Right lobe of liver (tissue), 6 donors: ENCODE data around the gene CEP126. TPM values are rescaled to one million over a fixed set of nuclear protein-coding genes. Genes with fewer than 3 reads are reported as not detected.

Experiments
- ATAC-seq, 4 donors: fragments of 200-7000 bp; cut with Tn5 transposase; one replicate each; pipeline ENCODE4 v1.9.1; 2020; ENCODE audit warnings: mild to moderate bottlenecking in 4 of 4, moderate library complexity in 4 of 4
- DNase-seq, 3 donors: peaks; one replicate each; pipeline ENCODE4 v3.0.0-alpha.2; 2020
- H3K27ac ChIP-seq, 3 donors: fragments of 200-600 bp; one replicate each; pipeline ENCODE4 v1.8.0; 2022
- H3K27me3 ChIP-seq, 2 donors: fragments of 200-600 bp; one replicate each; pipeline ENCODE4 v1.8.0; 2022
- H3K36me3 ChIP-seq, 4 donors: fragments of 200-600 bp; sonication (generic) in 1 of 4; one replicate each; pipeline versions ENCODE4 v1.5.1 to v1.8.0; 2017 to 2022; ENCODE audit warnings: control low read depth in 1 of 4
- H3K4me1 ChIP-seq, 4 donors: fragments of 200-600 bp; sonication (generic) in 1 of 4; one replicate each; pipeline versions ENCODE4 v1.5.1 to v1.8.0; 2017 to 2022; ENCODE audit warnings: control low read depth in 1 of 4
- H3K4me3 ChIP-seq, 3 donors: fragments of 200-600 bp; one replicate each; pipeline ENCODE4 v1.8.0; 2022
- H3K9me3 ChIP-seq, 4 donors: fragments of 200-600 bp; sonication (generic) in 1 of 4; one replicate each; pipeline versions ENCODE4 v1.5.1 to v1.8.0; 2017 to 2022; ENCODE audit warnings: control low read depth in 1 of 4
- POLR2A ChIP-seq: fragments of 450-650 bp; IDR thresholded peaks from one replicate; pipeline ENCODE4 v1.6.1; 2017; ENCODE audit warnings: antibody characterized with exemption, mild to moderate bottlenecking
- WGBS: methylation state at CpG from one replicate; pipeline ENCODE4 v1.1.6; 2018; ENCODE audit warnings: low coverage, low lambda C conversion rate; ENCODE audit not compliant: insufficient coverage; ENCODE audit errors: missing lambda C conversion rate; 5-methylcytosine and 5-hydroxymethylcytosine counted together
- intact Hi-C, 2 donors: fragments of 100-400 bp; cut with DNase I; formaldehyde crosslinking; loops; one replicate each; pipeline versions ENCODE4 v1.11.2 to v1.14.1; 2022
- total RNA-seq, 6 experiments: library from RNA; depleted of rRNA in 2 of 6; stranded (reverse); fragments of >200 nt in 2 of 6; fragmentation: NEBNext Ultra II Directional in 3 of 6; extraction: Animal tissue kit (Norgen Biotek cat#: 25700) in 3 of 6; gene quantifications; one replicate each; pipeline versions ENCODE4 v1.1.0 to v1.2.4, GENCODE V29; 2016 to 2023
- TF ChIP-seq, protein P1 (sequence below), 4 donors: fragments of 200-600 bp in 3 of 4; fragments of 450-650 bp in 1 of 4; IDR thresholded peaks; one replicate each; pipeline versions ENCODE4 v1.5.1 to v1.8.0; 2016 to 2022; ENCODE audit warnings: antibody characterized with exemption in 4 of 4, mild to moderate bottlenecking in 2 of 4
- donor health status: DM: no; HTN: yes; CAD: no.
- donor health status: DM: no; HTN: no; CAD: no.
- donor health status: DM: no; HTN: no; CAD: no.
- donor health status: DM: no; HTN: yes; CAD: no.
- donor health status: DM: no; HTN: yes; CAD: no.

The CEP126 gene
- total RNA-seq, 6 experiments from 2014 or later: 0.04 to 0.49 (median 0.12) TPM

DNA sequence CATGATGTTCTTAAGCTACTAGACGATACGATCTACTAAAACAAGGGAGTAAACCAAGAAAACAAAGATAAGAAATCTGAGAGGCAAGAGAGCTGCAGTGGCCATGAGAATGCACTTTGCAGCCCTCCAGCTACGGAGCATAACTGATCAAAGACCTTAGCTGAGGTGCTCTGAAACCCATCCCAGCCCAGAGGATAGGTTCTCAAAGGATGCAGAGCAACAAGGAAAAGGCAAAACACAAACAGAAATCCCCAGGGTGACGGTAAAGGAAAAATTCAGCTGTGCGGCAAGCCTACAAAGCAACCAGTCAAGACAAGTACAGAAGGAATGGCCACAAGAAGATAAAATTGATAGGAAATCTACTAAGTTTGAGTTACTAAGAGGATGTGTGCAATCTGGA, 99.9 kb downstream of the CEP126 start:
- Histone ChIP-seq H3K9me3 (no peaks in the 10 kb centered on the region), H3K4me3 (no peak overlapping the region), H3K27me3 (no peaks in the 10 kb centered on the region), H3K4me1 (no peaks in the 10 kb centered on the region), H3K27ac (no peak overlapping the region), H3K36me3 (no peaks in the 10 kb centered on the region)
- DNase-seq (no peak), ATAC-seq (no peak)
- TF ChIP-seq POLR2A: no peak
- TF ChIP-seq, protein P1, sequence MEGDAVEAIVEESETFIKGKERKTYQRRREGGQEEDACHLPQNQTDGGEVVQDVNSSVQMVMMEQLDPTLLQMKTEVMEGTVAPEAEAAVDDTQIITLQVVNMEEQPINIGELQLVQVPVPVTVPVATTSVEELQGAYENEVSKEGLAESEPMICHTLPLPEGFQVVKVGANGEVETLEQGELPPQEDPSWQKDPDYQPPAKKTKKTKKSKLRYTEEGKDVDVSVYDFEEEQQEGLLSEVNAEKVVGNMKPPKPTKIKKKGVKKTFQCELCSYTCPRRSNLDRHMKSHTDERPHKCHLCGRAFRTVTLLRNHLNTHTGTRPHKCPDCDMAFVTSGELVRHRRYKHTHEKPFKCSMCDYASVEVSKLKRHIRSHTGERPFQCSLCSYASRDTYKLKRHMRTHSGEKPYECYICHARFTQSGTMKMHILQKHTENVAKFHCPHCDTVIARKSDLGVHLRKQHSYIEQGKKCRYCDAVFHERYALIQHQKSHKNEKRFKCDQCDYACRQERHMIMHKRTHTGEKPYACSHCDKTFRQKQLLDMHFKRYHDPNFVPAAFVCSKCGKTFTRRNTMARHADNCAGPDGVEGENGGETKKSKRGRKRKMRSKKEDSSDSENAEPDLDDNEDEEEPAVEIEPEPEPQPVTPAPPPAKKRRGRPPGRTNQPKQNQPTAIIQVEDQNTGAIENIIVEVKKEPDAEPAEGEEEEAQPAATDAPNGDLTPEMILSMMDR (IDR thresholded peaks at IDR 0.05): no peak
- 85% methylated on average over 4 of the region's 5 CpGs for WGBS
- intact Hi-C loops: no loop called here

DNA sequence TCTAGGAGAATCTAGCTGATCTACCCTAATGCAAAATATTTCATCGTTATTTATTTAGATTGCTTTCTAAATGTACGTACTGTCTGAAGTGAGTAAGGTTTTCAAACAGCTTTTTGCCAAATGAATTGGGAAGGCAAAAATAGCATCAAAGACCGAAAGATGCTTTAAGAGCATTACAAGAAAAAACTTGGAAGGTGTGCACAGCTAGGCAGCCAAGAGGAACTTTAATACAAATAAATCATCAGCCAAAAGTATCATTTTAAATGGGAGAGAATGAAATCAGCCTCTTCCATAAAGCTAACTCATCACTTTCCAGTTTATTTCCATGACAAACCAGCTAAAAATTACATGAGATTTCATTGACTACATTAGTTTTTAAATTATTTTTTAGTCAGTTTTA, 102.2 kb downstream of the CEP126 start:
- H3K36me3 ChIP-seq: no peaks in the 10 kb centered on the region

DNA sequence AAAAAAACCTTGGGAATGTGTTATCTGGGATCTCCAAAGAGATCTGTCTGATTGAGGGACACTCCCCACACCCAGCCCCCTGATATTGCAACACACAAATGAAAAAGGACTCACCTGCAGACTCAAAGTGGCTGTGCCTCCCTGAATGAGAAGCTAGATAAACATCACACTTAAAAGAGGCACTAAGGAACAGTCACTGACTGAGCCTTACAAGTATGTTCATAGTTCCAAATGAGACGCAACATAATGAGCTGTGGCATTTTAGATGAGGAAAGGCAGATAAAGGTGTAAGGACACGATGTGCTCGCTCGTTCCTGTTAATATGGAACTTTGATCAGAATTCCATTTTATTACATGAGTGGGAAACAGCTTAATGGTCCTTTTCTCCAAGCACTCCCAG, 111.4 kb downstream of the CEP126 start:
- Histone ChIP-seq H3K9me3 (no peaks in the 10 kb centered on the region), H3K27ac (no peak overlapping the region), H3K4me1 (no peaks in the 10 kb centered on the region), H3K4me3 (no peak overlapping the region), H3K27me3 (no peaks in the 10 kb centered on the region), H3K36me3 (no peaks in the 10 kb centered on the region)
- TF ChIP-seq POLR2A: no peak
- TF ChIP-seq, protein P1 (IDR thresholded peaks at IDR 0.05): no peak
- ATAC-seq: no peak
- intact Hi-C loops: no loop called here
- DNase-seq: no peak
- 21% methylated on average over 3 of the region's 4 CpGs for WGBS

More for the DNA sequence above, 102.2 kb downstream of the CEP126 start:
- Histone ChIP-seq H3K4me1 (no peaks in the 10 kb centered on the region), H3K4me3 (no peak overlapping the region), H3K27me3 (no peaks in the 10 kb centered on the region), H3K9me3 (no peaks in the 10 kb centered on the region), H3K27ac (no peak overlapping the region)
- 72% methylated on average over 3 of the region's 3 CpGs for WGBS
- intact Hi-C loops: no loop called here
- DNase-seq: no peak
- ATAC-seq: no peak
- no peak for TF ChIP-seq POLR2A
- TF ChIP-seq, protein P1 (IDR thresholded peaks at IDR 0.05): no peak

DNA sequence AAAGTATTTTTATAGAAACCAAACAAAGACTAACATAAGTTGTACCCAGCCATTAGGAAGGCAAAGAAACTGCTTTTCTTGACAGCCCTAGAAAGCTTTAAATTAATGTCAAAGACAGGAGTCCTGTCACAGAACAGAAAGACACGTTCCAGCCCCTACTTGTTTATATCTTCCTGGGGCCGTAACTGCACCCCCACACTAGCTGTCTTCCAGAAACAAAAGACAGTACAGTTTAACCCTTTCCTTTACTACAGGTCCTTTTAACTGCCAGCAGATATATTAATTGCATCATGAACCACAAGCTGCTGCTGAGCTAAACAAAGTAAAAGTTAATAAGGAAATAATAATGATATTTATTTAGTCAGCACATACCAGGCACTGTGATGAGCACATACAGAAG, 112.1 kb downstream of the CEP126 start:
- Histone ChIP-seq H3K27me3 (no peaks in the 10 kb centered on the region), H3K4me3 (no peak overlapping the region), H3K36me3 (no peaks in the 10 kb centered on the region), H3K27ac (no peak overlapping the region), H3K9me3 (no peaks in the 10 kb centered on the region), H3K4me1 (no peaks in the 10 kb centered on the region)
- TF ChIP-seq, protein P1 (IDR thresholded peaks at IDR 0.05): no peak
- no peak for TF ChIP-seq POLR2A
- 9% methylated on average over 2 of the region's 2 CpGs for WGBS
- ATAC-seq: no peak
- intact Hi-C loops: no loop called here
- no peak for DNase-seq

DNA sequence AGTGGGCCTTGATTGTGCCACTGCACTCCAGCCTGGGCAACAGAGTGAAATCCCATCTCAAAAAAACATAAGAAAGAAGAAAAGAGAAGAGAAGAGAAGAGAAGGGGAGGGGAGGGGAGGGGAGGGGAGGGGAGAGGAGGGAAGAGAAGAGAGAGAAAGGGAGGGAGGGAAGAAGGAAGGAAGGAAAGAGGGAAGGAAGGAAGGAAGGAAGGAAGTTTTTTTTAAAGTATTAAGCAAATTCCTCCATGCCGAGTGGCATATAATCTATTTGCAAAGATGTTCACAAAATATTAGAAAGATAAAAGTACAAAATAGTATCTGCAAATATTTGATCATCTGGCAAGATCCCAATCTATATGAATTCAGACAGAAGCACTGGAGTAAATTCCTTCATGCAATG, 121.9 kb downstream of the CEP126 start:
- 50% methylated on average over 1 of the region's 1 CpG for WGBS

More for the DNA sequence above, 121.9 kb downstream of the CEP126 start:
- Histone ChIP-seq H3K27me3 (no peaks in the 10 kb centered on the region), H3K4me1 (no peaks in the 10 kb centered on the region), H3K9me3 (no peaks in the 10 kb centered on the region), H3K4me3 (no peak overlapping the region), H3K27ac (no peak overlapping the region), H3K36me3 (no peaks in the 10 kb centered on the region)
- no peak for TF ChIP-seq POLR2A
- TF ChIP-seq, protein P1 (IDR thresholded peaks at IDR 0.05): no peak
- no peak for ATAC-seq
- intact Hi-C loops: no loop called here
- DNase-seq: no peak
